Measurements from ENCODE around the gene STAG1. TPM values are rescaled to one million over a fixed set of nuclear protein-coding genes. Genes with fewer than 3 reads are reported as not detected.

The STAG1 gene
- total and polyA plus RNA-seq, 2 of the 13 experiments (the other 11 are each of a cell fraction or from before 2014, with no cell fraction given), result 6.2 to 25.9 TPM

DNA sequence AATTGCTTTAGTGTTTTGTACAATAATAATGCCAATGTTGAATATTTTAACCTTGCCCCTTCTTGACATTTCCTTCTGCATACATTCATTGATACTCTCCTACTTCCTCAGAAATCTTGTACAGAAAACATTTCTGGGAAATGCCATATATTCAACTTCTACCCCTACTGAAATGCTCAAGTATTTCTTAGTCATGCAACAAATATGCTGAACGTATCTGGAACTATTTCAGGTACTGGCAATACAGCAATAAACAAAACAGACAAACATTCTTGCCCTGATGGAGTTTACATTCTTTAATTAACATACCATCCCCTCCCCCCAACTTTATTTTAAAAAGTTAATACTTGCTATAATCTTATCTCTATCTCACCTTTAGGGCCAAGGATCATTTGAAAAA lies 147.2 kb downstream of the STAG1 start (continued):
- TF ChIP-seq, protein P1, sequence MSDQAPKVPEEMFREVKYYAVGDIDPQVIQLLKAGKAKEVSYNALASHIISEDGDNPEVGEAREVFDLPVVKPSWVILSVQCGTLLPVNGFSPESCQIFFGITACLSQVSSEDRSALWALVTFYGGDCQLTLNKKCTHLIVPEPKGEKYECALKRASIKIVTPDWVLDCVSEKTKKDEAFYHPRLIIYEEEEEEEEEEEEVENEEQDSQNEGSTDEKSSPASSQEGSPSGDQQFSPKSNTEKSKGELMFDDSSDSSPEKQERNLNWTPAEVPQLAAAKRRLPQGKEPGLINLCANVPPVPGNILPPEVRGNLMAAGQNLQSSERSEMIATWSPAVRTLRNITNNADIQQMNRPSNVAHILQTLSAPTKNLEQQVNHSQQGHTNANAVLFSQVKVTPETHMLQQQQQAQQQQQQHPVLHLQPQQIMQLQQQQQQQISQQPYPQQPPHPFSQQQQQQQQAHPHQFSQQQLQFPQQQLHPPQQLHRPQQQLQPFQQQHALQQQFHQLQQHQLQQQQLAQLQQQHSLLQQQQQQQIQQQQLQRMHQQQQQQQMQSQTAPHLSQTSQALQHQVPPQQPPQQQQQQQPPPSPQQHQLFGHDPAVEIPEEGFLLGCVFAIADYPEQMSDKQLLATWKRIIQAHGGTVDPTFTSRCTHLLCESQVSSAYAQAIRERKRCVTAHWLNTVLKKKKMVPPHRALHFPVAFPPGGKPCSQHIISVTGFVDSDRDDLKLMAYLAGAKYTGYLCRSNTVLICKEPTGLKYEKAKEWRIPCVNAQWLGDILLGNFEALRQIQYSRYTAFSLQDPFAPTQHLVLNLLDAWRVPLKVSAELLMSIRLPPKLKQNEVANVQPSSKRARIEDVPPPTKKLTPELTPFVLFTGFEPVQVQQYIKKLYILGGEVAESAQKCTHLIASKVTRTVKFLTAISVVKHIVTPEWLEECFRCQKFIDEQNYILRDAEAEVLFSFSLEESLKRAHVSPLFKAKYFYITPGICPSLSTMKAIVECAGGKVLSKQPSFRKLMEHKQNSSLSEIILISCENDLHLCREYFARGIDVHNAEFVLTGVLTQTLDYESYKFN (CRISPR knock-in tag; conservative IDR thresholded peaks at IDR 0.05), result no peak
- TF ChIP-seq IRX3 (CRISPR knock-in tag; IDR thresholded peaks at IDR 0.05; ENCODE audit: borderline replicate concordance, low read depth) (no peak), ZNF224 (CRISPR knock-in tag; IDR thresholded peaks at IDR 0.05) (no peak)

GRCh38 chr3:136602818-136603217 lies 149.4 kb downstream of the STAG1 start:
- Histone ChIP-seq H3K27me3 (ENCODE audit: control insufficient read depth in 1 of 2, insufficient read depth in 2 of 2, low read length in 2 of 2) (no peaks in the 10 kb centered on the region), H3K79me2 (ENCODE audit: insufficient read depth, low read length) (no peaks in the 10 kb centered on the region), H3K9ac (ENCODE audit: insufficient read depth, low read depth, low read length) (no peak overlapping the region), H3K4me3 (replicated peaks in 1 of 3; ENCODE audit: insufficient read depth in 1 of 3, low read depth in 2 of 3, low read length in 3 of 3) (no peak overlapping the region), H2AFZ (ENCODE audit: low read length) (no peak overlapping the region), H3K4me1 (ENCODE audit: insufficient read depth, low read length) (no peaks in the 10 kb centered on the region), H3K4me2 (ENCODE audit: low read depth, low read length) (no peak overlapping the region), H3K9me3 (ENCODE audit: low read length) (no peaks in the 10 kb centered on the region), H4K20me1 (ENCODE audit: insufficient read depth, low read length) (no peaks in the 10 kb centered on the region), H3K36me3 (replicated peaks in 1 of 2; ENCODE audit: control insufficient read depth in 1 of 2, insufficient read depth in 2 of 2, low read length in 2 of 2) (peaks cover 0 to 8% of the 10 kb centered on the region in 2 experiments; a peak in 1 of 5 replicates), H3K27ac (ENCODE audit: extremely low read length, insufficient read depth, low read length) (no peak overlapping the region)
- no peak for ATAC-seq
- no TSS peak for BruUV-seq (replicated peaks)
- FAIRE-seq, result no peak
- ChIA-PET POLR2A (no interaction called here), CTCF (ENCODE audit: low intra/inter-chr PET ratio, low total read pairs) (no interaction called here)
- WGBS (ENCODE audit: low lambda C conversion rate), result 96% methylated on average over 2 of the region's 2 CpGs
- intact Hi-C loops (cut with micrococcal nuclease; ENCODE audit: unreplicated experiment), result no loop called here
- in situ Hi-C loops (cut with HindIII; ENCODE audit: extremely low pct_ligation_motif_present, low pct_unique_long_range_greater_than_20kb), result no loop called here
- DNase-seq (ENCODE audit: low spot score), result no peak
- TF ChIP-seq ZNF3 (CRISPR knock-in tag; IDR thresholded peaks at IDR 0.05) (no peak), FOSL2 (CRISPR knock-in tag; IDR thresholded peaks at IDR 0.05) (no peak), USF2 (IDR thresholded peaks at IDR 0.05; ENCODE audit: low read depth, low read length) (no peak), USF2 (CRISPR knock-in tag; IDR thresholded peaks at IDR 0.05; ENCODE audit: borderline replicate concordance) (no peak), ZNF687 (CRISPR knock-in tag; IDR thresholded peaks at IDR 0.05) (no peak), SIN3A (IDR thresholded peaks at IDR 0.05; ENCODE audit: borderline replicate concordance, low read depth, low read length) (no peak), ZNF660 (CRISPR knock-in tag; IDR thresholded peaks at IDR 0.05; ENCODE audit: borderline replicate concordance, low read depth) (no peak), KAT7 (CRISPR knock-in tag; IDR thresholded peaks at IDR 0.05; ENCODE audit: borderline replicate concordance) (no peak)
- TF ChIP-seq, protein P2, sequence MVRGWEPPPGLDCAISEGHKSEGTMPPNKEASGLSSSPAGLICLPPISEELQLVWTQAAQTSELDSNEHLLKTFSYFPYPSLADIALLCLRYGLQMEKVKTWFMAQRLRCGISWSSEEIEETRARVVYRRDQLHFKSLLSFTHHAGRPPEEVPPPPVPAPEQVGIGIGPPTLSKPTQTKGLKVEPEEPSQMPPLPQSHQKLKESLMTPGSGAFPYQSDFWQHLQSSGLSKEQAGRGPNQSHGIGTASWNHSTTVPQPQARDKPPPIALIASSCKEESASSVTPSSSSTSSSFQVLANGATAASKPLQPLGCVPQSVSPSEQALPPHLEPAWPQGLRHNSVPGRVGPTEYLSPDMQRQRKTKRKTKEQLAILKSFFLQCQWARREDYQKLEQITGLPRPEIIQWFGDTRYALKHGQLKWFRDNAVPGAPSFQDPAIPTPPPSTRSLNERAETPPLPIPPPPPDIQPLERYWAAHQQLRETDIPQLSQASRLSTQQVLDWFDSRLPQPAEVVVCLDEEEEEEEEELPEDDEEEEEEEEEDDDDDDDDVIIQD (CRISPR knock-in tag; IDR thresholded peaks at IDR 0.05; ENCODE audit: low read depth), result no peak

Data from HepG2 (cell line).